Fibroblast of skin of right quadriceps (primary cell): ENCODE data around the gene NCF1.
"Not testable (repeated sequence)": the region's sequence is repeated elsewhere in the genome, so short reads cannot be mapped to it uniquely, and the experiment has no call there.

Experiments
- DNase-seq: peaks from one replicate; pipeline ENCODE4 v3.0.0-alpha.2; 2013

Gene NCF1

GRCh38 chr7:74788369-74789150 lies 14.7 kb downstream of the NCF1 start:
- peak; percentile 81 for DNase-seq

GRCh38 chr7:74789200-74789736 lies 15.5 kb downstream of the NCF1 start:
- not testable (repeated sequence) for DNase-seq

GRCh38 chr7:74797848-74798622 lies 24.2 kb downstream of the NCF1 start:
- not testable (repeated sequence) for DNase-seq

- not testable (repeated sequence) for DNase-seq
These were observed 24.8 kb downstream of the NCF1 start for GRCh38 chr7:74798644-74799043.

- not testable (repeated sequence) for DNase-seq
These were observed 42.1 kb downstream of the NCF1 start for GRCh38 chr7:74815882-74816281.

- DNase-seq, result not testable (repeated sequence)
These were observed 46.5 kb downstream of the NCF1 start for GRCh38 chr7:74820146-74820805.

- not testable (repeated sequence) for DNase-seq
These were observed 47.4 kb downstream of the NCF1 start for GRCh38 chr7:74821259-74821658.

- DNase-seq, result not testable (repeated sequence)
These were observed 56.1 kb downstream of the NCF1 start for GRCh38 chr7:74829959-74830358.

- not testable (repeated sequence) for DNase-seq
These were observed 56.6 kb downstream of the NCF1 start for GRCh38 chr7:74830411-74830810.
